Fibroblast of skin of back (primary cell): ENCODE results near the gene NOS1.
"Not testable (repeated sequence)": the region's sequence is repeated elsewhere in the genome, so short reads cannot be mapped to it uniquely, and the experiment has no call there.

ENCODE experiments used
- DNase-seq: peaks from one replicate; pipeline ENCODE4 v3.0.0-alpha.2; 2013

The NOS1 gene

DNA sequence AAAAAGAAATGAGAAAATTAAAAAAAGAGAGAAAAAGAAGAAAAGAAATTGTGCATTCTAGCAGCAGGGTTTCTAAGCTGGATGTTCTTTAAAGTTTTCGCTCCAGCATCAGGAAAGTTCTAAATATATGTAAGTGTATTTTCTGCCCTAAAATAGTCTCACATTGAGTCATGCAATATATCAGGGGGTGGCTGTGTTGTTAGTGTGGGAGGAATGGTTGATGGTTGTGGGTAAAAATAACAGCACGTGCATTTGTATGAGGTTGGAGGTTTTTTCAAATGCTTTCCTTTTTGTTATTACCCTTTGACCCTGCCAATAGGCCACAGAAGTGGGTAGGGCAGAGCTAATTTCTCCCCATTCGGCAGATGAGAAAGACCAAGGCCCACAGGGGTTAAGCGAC is 106.0 kb downstream of the NOS1 start:
- no peak for DNase-seq

GRCh38 chr12:117243488-117243887 is 117.9 kb downstream of the NOS1 start:
- DNase-seq: no peak

DNA sequence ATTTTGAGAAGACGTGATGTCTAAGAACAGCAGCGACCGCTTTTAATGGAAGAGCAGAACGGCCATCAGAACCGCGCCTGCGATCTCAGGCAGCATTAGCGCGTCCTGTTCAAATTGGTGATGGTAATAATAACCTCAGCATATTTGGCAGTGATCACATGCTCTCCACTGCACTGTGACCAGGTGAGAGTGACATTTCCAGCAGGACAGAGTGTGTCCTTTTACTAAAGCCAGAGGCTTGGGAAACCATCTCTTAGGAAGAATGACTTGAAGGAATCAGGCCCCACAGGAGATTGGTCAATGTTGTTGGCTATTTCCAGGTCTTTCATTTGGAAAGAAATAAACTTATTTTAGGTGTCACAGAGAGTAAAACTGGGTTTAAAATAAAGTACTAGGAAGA is 119.7 kb downstream of the NOS1 start:
- no peak for DNase-seq

GRCh38 chr12:117240081-117240755 is 121.2 kb downstream of the NOS1 start:
- DNase-seq: no peak

DNA sequence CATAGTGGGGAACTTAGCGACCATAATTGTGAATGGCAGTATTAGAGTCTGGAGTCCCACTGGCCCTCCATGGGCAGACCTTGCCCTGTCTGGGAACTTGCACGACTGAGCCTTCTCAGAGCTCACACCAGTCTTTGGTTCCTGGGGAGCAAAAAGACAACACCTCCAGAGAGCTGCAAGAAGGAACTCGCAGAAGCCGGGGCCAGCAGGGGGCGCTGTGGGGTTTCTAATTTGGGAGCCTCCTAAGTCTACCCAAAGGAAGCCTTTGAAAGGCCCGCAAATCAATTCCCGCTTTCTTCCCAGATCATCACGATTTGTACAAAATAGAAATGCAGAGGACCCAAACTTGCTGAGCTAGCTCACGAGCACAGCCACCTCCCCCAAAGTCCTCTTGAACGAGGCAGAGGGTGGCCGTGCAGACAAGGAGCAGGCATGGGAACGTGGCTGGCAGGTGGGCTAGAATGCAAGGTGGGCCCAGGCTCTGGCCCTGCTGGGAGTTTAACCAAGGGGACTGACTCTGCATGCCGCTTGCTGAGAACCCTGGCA is 124.9 kb downstream of the NOS1 start:
- DNase-seq: peak; percentile 46

GRCh38 chr12:117235261-117235660 is 126.2 kb downstream of the NOS1 start:
- DNase-seq: no peak

GRCh38 chr12:117234441-117234840 is 127.0 kb downstream of the NOS1 start:
- DNase-seq: no peak

- DNase-seq: no peak
These were observed 129.7 kb downstream of the NOS1 start for GRCh38 chr12:117231750-117232149.

GRCh38 chr12:117228239-117228638 is 133.2 kb downstream of the NOS1 start:
- DNase-seq: no peak

- DNase-seq: no peak
These were observed 134.3 kb downstream of the NOS1 start for GRCh38 chr12:117227000-117227653.

GRCh38 chr12:117226505-117226904 is 134.9 kb downstream of the NOS1 start:
- no peak for DNase-seq

- no peak for DNase-seq
These were observed 136.2 kb downstream of the NOS1 start for GRCh38 chr12:117225179-117225578.

DNA sequence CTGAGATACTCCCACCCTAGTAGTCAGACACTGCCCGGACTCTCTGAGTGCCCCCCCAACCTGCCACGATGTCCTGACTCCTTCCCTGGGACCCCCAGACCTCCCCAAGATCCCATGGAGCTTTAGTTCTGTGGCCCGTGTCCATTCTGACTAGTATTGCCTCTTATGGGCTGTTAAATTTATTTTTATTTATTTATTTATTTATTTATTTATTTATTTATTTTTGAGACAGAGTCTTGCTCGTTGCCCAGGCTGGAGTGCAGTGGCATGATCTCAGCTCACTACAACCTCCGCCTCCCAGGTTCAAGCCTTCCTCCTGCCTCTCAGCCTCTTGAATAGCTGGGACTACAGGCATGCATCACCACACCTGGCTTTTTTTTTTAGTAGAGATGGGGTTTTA is 140.5 kb downstream of the NOS1 start:
- not testable (repeated sequence) for DNase-seq

DNA sequence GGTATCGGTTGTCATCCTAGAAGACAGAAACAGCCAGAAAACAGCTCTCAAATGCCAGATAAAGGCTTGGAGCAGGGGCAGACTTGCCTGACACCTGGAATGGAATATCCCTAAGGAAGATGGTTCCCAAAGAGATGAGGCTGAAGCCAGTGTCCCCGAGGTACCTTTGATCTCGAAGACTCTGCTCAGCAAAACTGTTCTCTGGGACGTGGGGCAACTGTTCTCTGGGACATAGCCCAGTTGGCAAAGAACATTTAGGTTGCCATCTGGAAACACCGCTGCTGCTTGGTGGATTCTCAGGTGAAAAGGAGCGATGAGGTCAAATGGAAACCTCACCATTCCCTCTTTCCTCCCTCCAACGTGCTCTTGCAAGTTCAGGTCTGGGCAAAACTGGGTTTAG is 143.3 kb downstream of the NOS1 start:
- DNase-seq: no peak

DNA sequence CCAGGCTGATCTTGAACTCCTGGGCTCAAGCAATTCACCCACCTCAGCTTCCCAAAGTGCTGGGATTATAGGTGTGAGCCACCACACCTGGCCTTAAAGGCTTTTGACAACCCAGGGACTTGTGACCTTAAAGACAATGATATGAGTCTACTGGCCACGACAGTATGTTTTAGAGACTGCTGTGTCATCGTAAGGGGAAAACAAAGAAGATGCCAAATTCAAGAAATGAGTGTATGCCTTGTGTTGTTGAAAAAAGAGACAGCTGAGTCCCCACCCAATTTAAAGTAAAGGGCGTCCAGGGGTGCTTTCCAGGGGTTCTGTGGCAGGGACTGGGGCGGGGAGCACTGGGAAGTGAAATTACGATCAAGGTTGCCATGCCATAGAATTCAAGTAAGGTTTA is 144.7 kb downstream of the NOS1 start:
- DNase-seq: no peak

DNA sequence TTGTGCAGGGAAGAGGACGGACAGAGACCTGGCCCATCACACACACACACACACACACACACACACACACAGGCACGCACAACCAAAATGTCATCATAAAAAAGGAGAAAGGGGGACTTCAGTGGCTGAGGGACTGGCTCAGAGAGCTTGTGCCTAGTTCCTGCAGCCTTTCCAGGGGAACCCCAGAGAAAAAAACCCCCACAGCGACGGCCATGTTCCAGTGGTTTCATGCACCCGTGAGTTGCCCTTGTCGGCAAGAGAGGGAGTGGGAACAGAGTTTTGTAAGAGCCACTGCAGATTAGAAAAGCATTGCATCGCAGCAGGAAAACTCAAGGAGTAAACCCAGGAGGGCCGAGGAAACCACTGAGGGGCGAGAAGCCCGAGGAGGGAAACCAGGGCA is 146.6 kb downstream of the NOS1 start:
- DNase-seq: no peak

DNA sequence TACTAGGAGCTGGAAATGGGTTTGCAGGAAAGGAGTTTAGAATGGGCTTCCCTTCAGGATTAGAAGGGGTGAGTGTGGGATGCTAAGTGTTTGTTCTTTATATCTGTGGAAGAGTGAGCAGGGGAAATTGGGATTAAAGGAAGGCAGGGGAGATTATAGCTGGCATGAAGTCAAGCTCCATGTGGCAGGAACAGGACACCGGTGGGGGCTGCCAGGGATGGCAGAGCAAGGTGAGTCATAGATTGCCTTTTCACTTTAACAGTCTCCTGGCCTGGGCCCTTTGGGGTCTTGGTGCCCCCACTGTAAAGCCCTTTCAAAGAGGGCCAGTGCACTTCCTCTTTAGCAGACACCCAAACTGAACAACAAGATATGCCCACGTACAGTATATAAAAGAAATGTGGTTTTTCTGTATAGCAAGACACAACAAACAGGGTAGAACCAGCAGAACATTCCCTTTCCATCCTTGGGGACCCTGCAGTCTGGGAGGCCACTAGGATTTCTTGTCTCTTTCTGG is 148.1 kb downstream of the NOS1 start:
- no peak for DNase-seq

DNA sequence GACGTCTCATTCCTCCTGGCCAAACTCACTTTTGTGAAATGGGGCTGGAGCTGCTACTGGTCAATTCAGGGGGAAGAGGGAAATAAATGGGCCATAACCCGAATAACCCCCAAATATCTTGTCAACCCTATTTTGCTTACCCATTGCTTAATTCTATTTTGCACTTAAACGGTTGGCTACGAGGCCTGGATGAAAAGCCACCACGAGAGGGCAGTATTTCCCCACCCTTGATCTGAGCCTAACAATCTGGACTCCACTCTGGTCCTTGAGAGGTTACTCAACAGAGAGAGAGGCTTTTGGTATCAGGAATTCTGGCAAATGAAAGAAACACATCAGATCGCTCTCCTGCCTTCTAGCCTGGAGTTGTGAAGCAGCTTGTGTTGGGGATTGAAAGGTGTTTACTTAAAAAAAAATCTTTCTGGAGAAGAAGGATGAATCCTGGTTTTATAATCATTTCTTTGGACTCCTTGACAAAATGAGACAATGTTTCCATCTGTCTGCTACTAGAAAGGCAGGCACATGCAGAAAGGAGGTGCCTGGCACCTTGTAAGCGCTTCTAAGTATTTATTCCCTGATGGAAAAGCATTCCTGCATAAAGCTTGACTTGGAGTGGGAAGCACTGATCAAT is 148.7 kb downstream of the NOS1 start:
- DNase-seq: peak; percentile 67

DNA sequence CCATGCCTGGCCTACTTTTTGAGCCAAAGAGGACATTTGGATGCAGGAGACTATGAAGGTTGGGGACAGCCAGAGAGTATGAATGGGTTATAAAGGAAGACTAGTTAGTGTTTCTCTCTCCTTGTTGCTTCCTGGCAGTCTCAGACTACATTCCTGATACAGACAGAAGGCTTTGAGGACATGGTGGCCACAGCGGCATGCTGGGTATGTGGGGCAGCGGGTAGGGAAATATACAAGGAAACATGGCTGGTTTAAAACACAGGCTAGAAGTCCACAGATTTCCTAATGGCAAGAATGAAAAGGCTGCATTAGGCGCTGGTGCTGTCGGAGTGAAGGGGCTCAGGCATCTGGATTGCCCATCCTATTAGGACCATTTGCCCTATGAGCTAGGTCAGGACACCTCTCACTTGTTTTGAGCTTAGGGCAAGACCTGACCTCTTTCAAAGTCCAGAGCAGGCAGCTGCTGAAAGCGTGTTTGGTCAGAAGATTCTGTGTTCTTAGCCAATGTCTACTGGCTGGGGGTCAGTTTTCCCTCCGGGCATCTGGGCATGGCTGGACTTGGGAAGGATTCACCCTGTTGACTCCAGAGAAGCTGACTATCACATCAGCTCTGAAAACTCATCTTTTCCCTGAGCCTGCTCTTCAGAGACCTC is 151.0 kb downstream of the NOS1 start:
- DNase-seq: no peak

DNA sequence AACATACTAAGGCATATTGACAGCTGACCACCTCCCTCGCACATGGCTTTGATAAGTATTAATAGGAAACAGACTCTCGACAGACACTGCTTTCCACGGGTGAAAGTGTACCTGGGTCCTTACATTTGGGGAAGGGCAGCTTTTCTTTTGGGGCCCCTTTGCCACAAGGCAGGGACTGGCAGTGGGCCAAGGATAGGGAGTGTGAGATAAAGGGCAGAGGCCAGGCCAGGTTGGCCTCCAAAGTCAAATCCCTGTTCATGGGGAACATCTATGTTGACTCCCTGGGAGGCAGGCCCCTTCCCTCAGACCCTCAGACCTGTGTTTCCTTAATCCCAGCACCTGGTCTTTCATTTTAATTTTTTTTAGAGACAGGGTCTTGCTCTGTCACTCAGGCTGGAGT is 151.8 kb downstream of the NOS1 start:
- DNase-seq: no peak

- DNase-seq: no peak
These were observed 152.5 kb downstream of the NOS1 start for GRCh38 chr12:117208811-117209455.

- DNase-seq: no peak
These were observed 153.2 kb downstream of the NOS1 start for GRCh38 chr12:117208206-117208605.

GRCh38 chr12:117207675-117208074 is 153.8 kb downstream of the NOS1 start:
- no peak for DNase-seq
